ENCODE measurements around the gene ARHGAP28.

Gene ARHGAP28

GRCh38 chr18:6940451-6940850, 210.9 kb downstream of the ARHGAP28 start:
- no peak for DNase-seq

GRCh38 chr18:6941996-6942395, 212.5 kb downstream of the ARHGAP28 start:
- no peak for DNase-seq

DNA sequence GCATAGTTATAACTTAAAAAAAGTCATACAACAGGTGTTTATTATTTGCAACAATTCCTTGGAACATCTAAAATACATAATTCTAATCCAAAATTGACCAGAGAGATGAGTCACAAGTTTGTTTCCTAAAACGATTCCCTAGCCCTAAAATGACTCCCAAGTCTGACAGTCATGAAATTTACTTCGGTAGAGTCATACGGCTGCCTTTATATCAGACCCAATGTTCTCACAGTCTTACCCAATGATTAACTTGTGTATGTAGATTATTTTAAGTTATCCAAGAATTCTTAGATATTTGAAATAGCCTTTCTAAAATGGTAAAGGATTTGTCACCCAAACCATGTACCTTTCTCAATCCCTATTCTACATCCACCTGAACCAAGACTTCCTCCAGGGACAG, 213.2 kb downstream of the ARHGAP28 start:
- no peak for DNase-seq

GRCh38 chr18:6943143-6943542, 213.6 kb downstream of the ARHGAP28 start:
- no peak for DNase-seq

DNA sequence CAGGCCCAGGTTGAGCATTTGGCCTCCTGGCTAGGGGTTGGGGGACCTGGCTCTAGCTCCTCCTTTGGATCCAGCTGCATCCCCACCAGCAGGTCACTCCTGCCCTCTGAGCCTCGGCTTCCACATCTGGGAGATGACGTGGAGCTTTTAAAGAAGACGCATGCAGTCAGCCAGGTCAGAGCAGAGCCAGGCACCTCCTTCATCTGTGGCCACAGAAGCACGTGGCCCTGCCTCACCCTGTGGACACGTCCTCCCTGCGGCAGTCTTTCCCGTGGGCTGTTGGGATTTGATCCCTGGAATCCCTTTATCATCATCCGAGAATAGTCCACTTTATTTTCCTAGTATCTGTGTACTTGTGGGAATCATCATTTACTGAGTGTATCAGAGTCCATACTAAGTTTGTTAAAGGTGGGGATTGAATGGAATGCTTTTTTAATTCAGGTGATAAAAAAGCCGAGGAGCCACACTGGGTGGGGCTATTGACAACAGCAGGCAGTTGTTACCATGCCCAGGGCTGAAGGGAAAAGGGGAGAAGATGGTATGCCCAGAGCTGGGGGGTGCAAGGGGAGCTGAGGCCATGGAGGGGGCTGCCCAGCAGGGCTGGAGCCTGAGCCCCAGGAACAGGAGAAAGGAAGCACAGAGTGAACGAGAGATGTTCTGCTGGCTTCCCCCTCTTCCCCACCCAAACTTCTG, 218.0 kb downstream of the ARHGAP28 start:
- no peak for DNase-seq

DNA sequence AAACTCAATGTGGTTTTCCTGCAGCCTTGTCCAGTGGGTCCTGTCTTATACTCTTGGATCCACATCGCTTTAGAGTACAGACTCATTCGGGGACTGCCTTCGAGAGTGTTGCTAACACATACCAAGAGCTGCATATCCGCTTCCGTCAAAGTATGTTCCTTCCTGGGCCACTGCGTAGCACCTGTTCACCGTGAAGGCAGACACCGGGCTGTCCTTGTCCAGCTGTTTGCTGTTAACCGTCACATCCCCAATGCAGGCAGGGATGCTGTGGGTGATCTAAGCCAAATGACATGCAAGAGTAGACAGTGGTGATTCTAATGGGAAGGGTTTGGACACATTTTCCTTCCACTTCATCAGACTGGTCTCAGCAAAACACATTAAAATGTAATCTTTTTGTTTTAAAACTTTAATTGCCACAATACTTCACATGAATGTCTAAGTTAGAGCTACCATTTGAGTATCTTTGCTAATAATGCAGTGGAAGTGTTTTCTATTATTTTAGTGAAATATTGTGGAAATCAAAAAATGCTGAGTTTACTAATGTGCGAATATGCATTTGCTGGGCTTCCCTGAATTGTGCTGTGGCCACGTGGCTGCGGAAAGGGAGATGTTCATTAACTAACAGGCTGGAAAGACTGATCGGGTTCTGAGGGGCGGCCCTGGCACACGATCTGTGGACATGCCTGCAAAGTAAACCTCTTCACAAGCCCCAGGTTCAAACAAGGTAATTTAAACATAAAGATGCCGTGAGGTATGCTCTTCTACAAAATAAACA, 219.0 kb downstream of the ARHGAP28 start:
- DNase-seq = no peak

DNA sequence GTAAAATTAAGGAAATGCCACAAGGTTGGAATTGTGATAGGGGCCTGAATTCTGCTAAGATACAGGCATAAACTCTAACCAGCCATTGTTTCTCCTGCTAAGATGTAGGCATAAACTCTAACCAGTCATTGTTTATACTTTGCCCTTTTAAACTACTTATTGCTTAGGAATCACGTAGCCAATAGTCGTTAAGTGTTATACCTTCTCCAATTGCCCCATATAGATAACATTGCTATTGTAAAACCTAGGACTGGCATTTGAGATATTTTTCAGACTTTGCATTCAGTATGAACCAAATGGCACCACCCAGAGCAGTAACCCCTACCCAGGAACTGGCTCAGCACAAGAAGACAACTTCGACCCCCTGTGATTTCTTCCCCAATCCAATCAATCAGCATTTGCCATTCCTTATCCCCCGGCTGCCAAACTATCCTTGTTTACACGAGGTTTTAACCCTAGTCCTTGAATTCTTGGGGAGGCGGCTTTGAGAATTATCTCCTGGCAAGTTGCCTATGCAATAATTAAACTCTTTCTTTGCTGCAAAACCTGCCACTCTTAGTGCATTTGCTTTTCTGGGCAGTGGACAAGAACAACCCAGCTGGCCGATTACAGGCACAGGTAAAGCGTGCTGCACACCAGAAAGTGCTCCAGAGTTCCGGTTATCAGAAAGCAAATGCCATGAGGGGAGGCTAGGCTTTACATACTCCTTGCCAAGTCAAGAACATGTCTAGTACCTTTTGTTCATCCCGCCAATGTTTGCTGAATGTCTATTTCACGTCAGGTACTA, 220.5 kb downstream of the ARHGAP28 start:
- DNase-seq = no peak

DNA sequence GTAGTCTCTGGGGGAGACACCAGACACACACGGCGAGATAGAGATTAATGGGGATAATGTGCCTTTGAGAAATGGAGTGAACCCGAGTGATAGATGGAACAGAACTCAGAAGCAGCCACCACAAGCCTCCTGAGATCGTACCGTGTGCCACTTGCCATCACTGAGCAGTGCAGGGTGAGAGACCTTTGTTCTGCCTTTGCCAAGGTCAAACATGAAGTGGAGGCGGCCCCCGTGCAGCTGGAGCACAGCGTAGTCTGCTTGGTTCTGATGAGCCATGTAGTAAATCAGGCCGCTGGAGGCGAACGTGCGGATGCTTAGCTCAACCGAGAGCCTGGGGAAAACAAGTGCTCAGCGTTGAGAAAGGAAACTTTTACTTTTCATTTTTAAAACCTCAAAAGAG, 221.1 kb downstream of the ARHGAP28 start:
- no peak for DNase-seq

GRCh38 chr18:6951336-6952090, 222.0 kb downstream of the ARHGAP28 start:
- DNase-seq = no peak

GRCh38 chr18:6954501-6954900, 225.0 kb downstream of the ARHGAP28 start:
- DNase-seq = no peak

- DNase-seq = no peak
Observed at GRCh38 chr18:6955304-6955703, 225.8 kb downstream of the ARHGAP28 start.

- no peak for DNase-seq
Observed at GRCh38 chr18:6956495-6956894, 227.0 kb downstream of the ARHGAP28 start.

- no peak for DNase-seq
Observed at GRCh38 chr18:6956999-6957398, 227.5 kb downstream of the ARHGAP28 start.

GRCh38 chr18:6959110-6959509, 229.6 kb downstream of the ARHGAP28 start:
- no peak for DNase-seq

- DNase-seq = no peak
Observed at GRCh38 chr18:6960124-6960523, 230.6 kb downstream of the ARHGAP28 start.

DNA sequence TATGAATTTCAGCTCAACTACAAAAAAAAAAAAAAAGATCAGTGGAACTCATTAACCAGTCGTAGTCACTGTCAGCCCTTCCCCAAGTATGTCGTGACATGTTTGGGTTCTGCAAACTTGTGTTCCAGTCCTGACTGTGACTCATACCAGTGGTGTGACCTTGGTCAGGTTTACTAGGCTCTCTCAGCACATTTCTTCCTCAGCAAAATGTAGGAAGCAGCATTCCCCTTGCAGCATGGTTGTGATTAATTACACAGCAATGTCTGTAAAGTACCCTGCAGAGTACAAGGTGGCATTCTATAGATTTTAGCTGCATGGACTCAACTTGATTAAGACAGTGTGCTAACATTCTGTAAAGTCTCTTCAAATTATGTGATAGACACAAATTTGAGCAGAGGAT, 231.1 kb downstream of the ARHGAP28 start:
- no peak for DNase-seq

GRCh38 chr18:6961331-6961730, 231.8 kb downstream of the ARHGAP28 start:
- no peak for DNase-seq

GRCh38 chr18:6962571-6963451, 233.3 kb downstream of the ARHGAP28 start:
- DNase-seq = no peak

DNA sequence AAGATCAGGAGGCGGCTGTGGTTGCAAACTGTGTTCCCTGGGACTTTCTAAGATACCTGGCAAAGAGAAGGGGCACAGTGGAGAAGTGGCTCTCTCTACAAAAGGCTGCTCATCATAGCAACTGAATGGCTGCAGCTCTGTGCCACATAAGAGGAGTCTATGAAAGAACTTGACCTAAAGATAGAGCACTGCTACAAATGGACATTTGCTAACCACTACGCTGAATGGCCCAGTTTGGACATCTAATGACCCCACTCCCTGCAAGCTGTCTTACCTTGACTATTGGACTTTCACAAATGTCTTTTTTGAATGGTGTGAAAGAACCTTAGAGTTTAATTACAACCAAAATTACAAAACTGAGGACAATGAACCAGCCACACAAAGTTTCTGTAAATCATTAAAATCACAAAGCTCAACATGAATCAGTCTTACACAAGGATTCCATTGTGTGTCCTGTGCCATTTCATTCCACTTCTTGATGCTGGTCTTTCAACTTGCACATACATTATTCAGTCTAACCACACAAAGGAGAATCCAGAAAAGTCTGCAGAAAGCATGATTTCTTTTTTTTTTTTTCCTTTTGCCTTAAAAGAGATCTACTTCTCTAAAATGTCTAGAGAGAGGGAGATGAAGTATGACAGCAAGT, 234.1 kb downstream of the ARHGAP28 start:
- no peak for DNase-seq

Measured in activated CD4-positive, alpha-beta T cell treated with anti-CD3 and anti-CD28 coated beads, Interleukin-10, Interleukin-2, amounts not matched to agents 100 ng/mL and 50 ng/mL, durations not matched to agents 16 hours and 8 hours (primary cell).